ENCODE measurements around the gene DPP9. TPM values are rescaled to one million over a fixed set of nuclear protein-coding genes. Genes with fewer than 3 reads are reported as not detected.
"Not testable (repeated sequence)": the region's sequence is repeated elsewhere in the genome, so short reads cannot be mapped to it uniquely, and the experiment has no call there.

DPP9 gene
- total RNA-seq, 1 donor from 2014 or later: 95.8 TPM

DNA sequence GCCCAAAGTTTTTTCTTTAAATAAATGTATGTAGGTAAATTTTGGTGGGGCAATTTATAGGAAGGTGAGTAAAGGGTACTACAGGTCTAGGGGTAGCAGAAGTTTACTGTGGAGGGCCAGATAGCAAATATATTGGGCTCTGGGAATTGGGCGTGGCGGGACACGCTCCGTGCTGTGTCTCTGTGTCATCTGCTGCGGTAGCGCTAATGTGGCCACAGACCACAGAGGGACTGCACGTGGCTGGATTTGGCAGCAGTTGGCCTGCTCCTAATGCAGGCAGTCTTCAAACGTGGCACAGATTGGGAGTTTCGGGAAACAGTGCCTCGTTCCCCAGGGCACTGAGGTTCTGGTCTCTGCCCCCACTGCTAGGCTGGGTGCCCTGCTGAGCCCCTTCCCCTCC is 36.9 kb downstream of the DPP9 start:
- no peak for DNase-seq (ENCODE audit: low spot score)
- H3K9me3 Mint-ChIP-seq: no peaks in the 10 kb centered on the region
- intact Hi-C loops (cut with micrococcal nuclease): no loop called here
- no peaks in the 10 kb centered on the region for H3K4me1 Mint-ChIP-seq (ENCODE audit: low read depth)
- no peak overlapping the region for H3K27ac Mint-ChIP-seq
- no peak overlapping the region for H3K4me3 Mint-ChIP-seq
- peaks cover 14% of the 10 kb centered on the region for H3K36me3 Mint-ChIP-seq (ENCODE audit: low read depth)
- H3K27me3 Mint-ChIP-seq (ENCODE audit: insufficient read depth): no peaks in the 10 kb centered on the region

DNA sequence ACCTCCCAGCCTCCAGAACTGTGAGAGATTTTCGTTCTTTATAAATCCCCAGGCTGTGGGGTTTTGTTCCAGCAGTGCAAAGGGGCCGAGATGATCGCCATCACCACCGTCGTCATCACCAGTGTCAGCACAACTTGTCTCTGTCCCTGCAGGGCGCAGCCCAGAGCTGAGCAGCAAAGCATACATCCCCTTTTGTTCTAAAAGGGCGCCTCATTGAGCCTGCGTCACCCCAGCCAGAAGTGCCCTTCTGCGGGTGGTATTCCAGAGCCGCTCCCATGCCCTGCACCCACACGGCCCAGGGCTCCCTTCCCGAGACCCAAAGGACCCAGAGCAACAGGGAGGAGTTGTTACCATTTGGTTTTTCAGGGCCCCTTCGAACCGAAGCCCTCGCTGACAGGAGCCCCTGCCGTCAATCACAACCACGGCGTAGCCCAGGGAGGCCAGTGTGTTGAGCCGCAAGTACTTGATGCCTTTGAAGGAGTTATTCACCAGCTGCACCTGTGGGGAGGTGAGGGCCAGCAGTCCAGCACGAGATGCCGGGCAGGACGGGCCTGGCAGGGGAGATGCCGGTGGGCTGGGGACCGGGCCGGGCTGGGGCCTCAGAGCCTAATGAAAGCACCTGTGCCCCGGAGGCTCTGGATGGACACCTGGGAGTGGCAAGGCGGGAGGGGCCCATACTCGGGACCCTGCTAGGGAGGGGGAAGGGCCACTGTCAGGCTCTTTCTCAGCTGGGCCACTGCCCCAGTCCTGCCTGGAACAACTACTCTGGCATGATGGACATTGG is 39.1 kb downstream of the DPP9 start:
- no peak overlapping the region for H3K27ac Mint-ChIP-seq

DNA sequence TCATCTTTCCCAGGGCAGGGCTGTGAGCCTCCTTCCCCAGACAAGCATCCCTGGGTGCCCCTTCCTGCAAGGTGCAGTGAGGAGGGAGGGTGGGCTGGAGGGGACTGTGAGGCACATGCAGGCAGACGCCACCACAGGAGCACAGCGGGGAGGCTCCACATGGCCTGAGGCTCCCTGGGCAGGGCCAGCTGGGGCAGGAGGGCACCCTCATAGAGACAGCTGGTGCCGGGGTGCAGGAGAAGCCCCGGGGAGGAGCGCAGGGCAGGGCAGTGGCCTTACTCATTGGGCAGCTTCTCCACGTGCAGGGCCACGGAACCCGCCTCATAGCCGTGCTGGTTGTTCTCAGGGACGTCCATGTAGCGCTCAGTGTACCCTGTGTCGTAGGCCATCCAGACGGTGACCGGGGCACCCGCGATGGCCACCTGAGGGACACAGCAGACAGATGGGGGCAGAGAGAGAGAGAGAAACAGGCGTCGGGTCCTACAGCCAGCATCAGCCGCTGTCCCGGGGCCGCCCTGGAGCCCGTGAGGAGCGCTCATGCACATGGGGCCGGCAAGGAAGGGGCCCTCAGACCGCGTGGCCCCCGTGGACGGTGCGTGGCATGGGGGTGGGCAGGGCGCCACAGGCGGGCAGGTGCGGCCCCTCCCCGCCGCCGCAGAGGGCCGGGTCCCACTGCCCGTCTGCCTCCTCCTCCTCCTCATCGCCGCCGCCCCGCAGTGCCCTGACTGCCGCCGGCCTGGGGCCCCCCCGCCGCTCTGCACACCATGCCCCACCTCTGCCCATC is 41.0 kb downstream of the DPP9 start:
- H3K9me3 Mint-ChIP-seq: no peaks in the 10 kb centered on the region
- H3K27me3 Mint-ChIP-seq (ENCODE audit: insufficient read depth): no peaks in the 10 kb centered on the region
- DNase-seq (ENCODE audit: low spot score): no peak
- no peak overlapping the region for H3K4me3 Mint-ChIP-seq
- intact Hi-C loops (cut with micrococcal nuclease): no loop called here
- no peak overlapping the region for H3K27ac Mint-ChIP-seq
- H3K36me3 Mint-ChIP-seq (ENCODE audit: low read depth): peaks cover 18% of the 10 kb centered on the region
- H3K4me1 Mint-ChIP-seq (ENCODE audit: low read depth): no peaks in the 10 kb centered on the region

More for the DNA sequence above, 39.1 kb downstream of the DPP9 start:
- Mint-ChIP-seq H3K9me3 (no peaks in the 10 kb centered on the region), H3K36me3 (ENCODE audit: low read depth) (peaks cover 11% of the 10 kb centered on the region), H3K27me3 (ENCODE audit: insufficient read depth) (no peaks in the 10 kb centered on the region), H3K4me3 (no peak overlapping the region), H3K4me1 (ENCODE audit: low read depth) (no peaks in the 10 kb centered on the region)
- intact Hi-C loops (cut with micrococcal nuclease): no loop called here
- DNase-seq (ENCODE audit: low spot score): no peak

DNA sequence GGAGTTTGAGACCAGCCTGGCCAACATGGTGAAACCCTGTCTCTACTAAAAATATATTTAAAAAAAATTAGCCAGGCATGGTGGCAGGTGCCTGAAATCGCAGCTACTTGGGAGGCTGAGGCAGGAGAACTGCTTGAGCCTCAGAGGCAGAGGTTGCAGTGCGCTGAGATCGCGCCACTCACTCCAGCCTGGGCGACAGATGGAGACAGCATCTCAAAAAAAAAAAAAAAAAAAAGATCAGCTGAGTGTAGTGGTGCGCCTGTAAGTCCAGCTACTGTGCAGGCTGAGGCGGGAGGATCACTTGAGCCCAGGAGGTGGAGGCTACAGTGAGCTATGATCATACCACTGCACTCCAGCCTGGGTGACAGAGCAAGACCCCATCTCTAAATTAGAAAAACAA is 43.6 kb downstream of the DPP9 start:
- H3K4me3 Mint-ChIP-seq; H3K27me3 Mint-ChIP-seq (ENCODE audit: insufficient read depth); H3K9me3 Mint-ChIP-seq; H3K4me1 Mint-ChIP-seq (ENCODE audit: low read depth); H3K27ac Mint-ChIP-seq; intact Hi-C loops (cut with micrococcal nuclease); DNase-seq (ENCODE audit: low spot score): not testable (repeated sequence)
- H3K36me3 Mint-ChIP-seq (ENCODE audit: low read depth): peaks cover 18% of the 10 kb centered on the region

DNA sequence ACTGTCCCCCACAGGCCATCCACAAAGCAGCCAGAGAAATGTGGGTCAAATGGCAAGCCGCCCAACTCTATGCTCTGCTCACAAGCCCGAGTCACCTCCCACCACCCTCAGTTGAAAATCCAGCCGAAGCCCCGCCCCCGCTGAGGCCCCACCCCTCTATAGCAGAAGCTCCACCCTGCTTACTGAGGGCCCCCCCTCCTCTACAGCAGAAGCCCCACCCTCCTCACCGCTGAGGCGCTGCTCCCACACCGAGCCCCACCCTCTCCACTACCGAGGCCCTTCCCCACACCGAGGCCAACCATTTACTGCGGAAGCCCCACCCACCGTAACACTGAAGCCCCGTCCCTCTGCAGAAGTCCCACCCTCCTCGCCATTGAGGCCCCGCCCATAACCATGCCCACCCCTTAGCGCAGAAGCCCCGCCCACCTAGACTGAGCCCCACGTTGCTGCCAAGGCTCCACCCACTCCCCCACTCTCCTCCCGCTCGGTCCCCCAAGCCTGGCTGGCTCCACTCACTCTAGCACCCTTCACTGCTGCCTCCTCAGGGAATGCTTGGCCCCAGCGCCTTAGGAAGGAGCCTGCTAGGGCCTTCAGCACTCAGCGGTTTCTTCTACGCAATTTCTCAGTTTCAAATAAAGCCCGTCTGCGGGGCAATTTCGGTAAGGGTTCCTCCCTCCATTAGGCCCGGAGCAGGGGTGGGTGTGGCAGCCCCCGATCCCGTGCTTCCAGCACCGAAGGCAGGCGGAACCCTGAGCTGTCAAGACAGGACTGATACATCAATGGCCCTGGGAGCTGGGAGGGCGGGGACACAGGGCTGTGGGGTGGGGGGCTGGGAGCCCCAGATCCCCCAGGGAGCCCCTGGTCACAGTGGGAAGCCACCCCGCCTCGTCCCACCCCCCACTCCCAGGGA is 44.5 kb downstream of the DPP9 start:
- intact Hi-C loops (cut with micrococcal nuclease): loop anchor here (1.0 kb wide), 1 partner anchor 9 kb away; the partner anchor contains the start of gene MYDGF
- no peak overlapping the region for H3K4me3 Mint-ChIP-seq

DNA sequence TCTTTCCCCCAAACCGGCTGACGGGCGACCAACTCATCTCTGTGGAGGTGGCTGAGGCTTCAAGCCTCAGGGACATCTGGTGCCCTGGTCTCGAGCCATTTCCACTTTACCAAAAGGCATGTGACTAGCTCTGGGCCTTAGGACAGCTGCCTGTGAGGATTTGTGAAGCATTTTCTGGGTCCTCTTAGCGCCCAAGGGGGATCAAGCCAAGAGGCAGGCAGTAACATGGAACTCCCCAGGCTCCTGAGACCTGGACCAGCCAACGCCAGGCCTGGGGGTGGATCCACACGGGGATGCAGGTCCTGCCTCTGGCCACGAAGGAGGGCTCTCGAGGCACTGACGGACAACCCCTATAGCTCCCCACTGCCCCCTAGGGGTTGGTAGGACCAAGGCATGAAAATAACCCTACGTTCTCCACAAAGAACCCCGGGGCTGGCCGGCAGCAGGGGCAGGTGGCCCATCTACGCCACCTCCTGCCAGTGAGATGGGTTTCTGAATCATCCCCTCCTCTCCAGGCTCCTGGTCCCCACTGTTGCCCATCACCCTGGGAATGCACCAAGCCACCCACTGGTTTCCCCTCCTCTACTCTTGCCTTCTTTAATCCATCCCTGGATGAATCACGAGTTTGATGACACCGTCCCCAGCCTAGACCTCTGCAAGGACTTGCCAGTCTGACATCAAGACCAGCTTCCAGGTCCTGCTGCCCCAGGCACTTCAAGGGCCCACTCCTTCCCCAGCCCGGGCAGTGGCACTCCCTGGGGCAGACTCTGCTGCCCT is 46.5 kb downstream of the DPP9 start:
- intact Hi-C loops (cut with micrococcal nuclease): no loop called here
- Mint-ChIP-seq H3K4me1 (ENCODE audit: low read depth) (no peaks in the 10 kb centered on the region), H3K36me3 (ENCODE audit: low read depth) (peaks cover 8% of the 10 kb centered on the region), H3K27me3 (ENCODE audit: insufficient read depth) (no peaks in the 10 kb centered on the region), H3K27ac (no peak overlapping the region), H3K4me3 (no peak overlapping the region), H3K9me3 (no peaks in the 10 kb centered on the region)
- no peak for DNase-seq (ENCODE audit: low spot score)

More for the DNA sequence above, 44.5 kb downstream of the DPP9 start:
- no peak for DNase-seq (ENCODE audit: low spot score)
- H3K4me1 Mint-ChIP-seq (ENCODE audit: low read depth): no peaks in the 10 kb centered on the region
- H3K36me3 Mint-ChIP-seq (ENCODE audit: low read depth): peaks cover 18% of the 10 kb centered on the region
- no peaks in the 10 kb centered on the region for H3K9me3 Mint-ChIP-seq
- no peak overlapping the region for H3K27ac Mint-ChIP-seq
- no peaks in the 10 kb centered on the region for H3K27me3 Mint-ChIP-seq (ENCODE audit: insufficient read depth)

DNA sequence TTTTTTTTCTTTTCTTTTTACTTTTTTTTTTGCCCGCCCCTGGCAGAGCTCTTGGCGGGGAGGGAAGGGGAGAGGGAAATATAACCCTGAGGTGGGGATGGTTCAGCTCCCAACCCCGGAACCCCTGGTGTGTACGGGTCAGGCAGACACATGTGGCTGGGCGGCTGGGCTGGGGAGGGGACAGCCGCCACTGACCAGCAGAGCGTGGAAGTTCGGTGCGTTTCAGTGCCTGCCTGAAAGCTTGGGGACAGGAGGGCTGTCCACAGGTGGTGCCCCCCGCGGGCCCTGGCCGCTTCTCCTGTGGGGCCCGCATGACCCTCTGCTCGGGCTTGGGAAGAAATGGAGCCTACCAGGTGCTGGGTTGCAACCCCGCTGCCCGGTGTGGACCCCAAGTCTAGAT is 48.3 kb downstream of the DPP9 start:
- no peak for DNase-seq (ENCODE audit: low spot score)
- Mint-ChIP-seq H3K4me1 (ENCODE audit: low read depth) (no peaks in the 10 kb centered on the region), H3K9me3 (no peaks in the 10 kb centered on the region), H3K4me3 (no peak overlapping the region), H3K27me3 (ENCODE audit: insufficient read depth) (no peaks in the 10 kb centered on the region), H3K27ac (no peak overlapping the region), H3K36me3 (ENCODE audit: low read depth) (peaks cover 8% of the 10 kb centered on the region)
- intact Hi-C loops (cut with micrococcal nuclease): no loop called here

DNA sequence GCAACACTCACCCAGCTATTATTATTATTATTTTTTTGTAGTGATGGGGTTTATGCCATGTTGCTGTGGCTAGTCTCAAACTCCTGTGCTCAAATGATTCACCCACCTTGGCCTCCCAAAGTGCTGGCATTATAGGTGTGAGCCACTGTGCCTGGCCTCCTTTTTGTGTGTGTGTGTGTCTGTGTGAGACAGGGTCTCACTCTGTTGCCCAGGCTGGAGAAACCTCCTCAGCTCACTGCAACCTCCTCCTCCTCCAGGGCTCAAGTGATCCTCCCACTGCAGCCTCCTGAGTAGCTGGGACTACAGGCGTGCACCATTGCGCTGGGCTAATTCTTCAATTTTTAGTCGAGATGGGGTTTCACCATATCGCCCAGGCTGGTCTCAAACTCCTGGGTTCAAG is 49.9 kb downstream of the DPP9 start:
- H3K36me3 Mint-ChIP-seq (ENCODE audit: low read depth): peaks cover 9% of the 10 kb centered on the region
- intact Hi-C loops (cut with micrococcal nuclease): no loop called here
- no peaks in the 10 kb centered on the region for H3K4me1 Mint-ChIP-seq (ENCODE audit: low read depth)
- H3K27me3 Mint-ChIP-seq (ENCODE audit: insufficient read depth): no peaks in the 10 kb centered on the region
- no peak overlapping the region for H3K4me3 Mint-ChIP-seq
- DNase-seq (ENCODE audit: low spot score): no peak
- H3K9me3 Mint-ChIP-seq: no peaks in the 10 kb centered on the region
- no peak overlapping the region for H3K27ac Mint-ChIP-seq

DNA sequence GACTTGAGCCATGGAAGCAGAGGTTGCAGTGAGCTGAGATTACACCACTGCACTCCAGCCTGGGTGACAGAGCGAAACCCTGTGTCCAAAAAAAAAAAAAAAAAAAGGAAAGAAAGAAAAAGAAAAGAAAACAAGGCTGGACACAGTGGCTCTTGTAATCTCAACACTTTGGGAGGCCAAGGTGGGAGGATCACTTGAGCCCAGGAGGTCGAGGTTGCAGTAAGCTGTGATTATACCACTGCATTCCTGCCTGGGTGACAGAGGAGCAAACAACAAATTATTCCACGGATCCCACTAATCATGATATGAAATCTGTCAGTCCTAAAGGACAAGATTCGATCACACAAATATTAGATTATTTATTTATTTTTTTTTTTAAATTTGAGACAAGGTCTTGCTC is 50.4 kb downstream of the DPP9 start:
- no peak for DNase-seq (ENCODE audit: low spot score)
- peaks cover 4% of the 10 kb centered on the region for H3K4me1 Mint-ChIP-seq (ENCODE audit: low read depth)
- H3K4me3 Mint-ChIP-seq: no peak overlapping the region
- no peak overlapping the region for H3K27ac Mint-ChIP-seq
- intact Hi-C loops (cut with micrococcal nuclease): no loop called here
- no peaks in the 10 kb centered on the region for H3K9me3 Mint-ChIP-seq
- H3K36me3 Mint-ChIP-seq (ENCODE audit: low read depth): peaks cover 11% of the 10 kb centered on the region
- no peaks in the 10 kb centered on the region for H3K27me3 Mint-ChIP-seq (ENCODE audit: insufficient read depth)

DNA sequence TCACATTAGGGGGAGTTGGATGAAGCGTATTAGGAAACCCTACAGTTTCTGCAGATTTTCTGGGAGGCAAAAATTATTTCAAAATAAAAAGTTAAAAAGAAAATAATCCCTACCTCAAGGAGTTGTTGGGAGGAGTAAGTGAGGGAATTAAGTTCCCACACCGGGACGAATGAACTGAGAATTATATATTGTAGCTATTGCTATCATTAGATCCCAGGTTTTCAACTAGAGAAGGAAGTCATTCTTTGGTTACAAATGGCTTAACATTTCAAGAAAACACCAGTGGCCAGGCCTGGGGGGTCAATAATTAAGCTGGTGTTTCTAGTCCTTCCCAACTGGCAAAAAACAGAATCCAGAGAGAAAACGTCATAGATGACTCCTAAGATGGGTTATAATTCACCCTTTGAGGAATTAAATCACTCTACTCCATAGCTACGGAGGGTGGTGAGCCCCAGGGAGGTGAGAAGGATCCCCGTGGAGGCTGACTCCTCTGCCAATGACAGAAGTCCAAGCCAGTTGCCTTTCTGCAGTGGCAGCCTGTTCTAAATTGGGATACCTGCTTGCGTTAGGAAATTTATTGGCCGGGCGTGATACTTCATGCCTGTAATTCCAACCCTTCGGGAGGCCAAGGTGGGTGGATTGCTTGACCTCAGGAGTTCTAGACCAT is 52.3 kb downstream of the DPP9 start:
- Mint-ChIP-seq H3K9me3 (no peaks in the 10 kb centered on the region), H3K4me3 (peak overlapping the region; percentile 46), H3K36me3 (ENCODE audit: low read depth) (peaks cover 17% of the 10 kb centered on the region), H3K27me3 (ENCODE audit: insufficient read depth) (no peaks in the 10 kb centered on the region), H3K27ac (no peak overlapping the region), H3K4me1 (ENCODE audit: low read depth) (peaks cover 5% of the 10 kb centered on the region)
- intact Hi-C loops (cut with micrococcal nuclease): no loop called here
- DNase-seq (ENCODE audit: low spot score): no peak

DNA sequence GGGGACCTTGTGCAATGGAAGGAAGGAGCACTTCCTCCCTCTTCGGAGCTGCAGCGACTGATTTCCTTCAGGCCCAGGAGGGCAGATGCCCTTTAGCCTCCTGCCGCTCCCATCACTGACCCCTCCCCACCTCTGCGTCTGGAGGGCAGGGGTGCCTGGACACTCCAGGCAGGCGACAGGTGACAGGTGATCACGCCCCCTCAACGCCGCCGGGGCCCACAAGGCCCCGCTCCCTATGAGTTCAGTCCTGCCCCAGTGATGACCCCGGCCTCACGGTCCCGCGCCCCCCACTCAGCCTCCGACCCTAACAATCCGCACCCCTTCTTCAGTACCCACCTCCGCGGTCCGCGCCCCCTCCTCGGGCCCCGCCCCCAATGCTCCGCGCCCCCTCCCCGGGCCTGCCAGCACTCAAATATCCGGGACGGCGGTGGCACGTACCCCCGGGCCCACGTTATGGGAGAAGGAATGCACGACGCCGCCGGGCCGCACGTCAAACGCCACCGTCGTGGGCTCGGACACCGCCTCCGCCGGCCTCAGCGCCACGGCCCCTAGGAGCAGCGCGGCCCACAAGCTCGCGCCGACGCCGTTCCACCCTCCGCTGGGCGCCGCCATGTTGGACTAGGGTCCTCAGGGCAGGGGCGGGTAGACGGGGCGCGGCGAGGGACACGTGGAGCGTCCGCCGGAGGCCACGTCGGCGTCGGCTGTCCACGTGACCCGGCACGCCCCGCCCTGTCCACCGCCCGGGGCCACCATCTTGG is 53.7 kb downstream of the DPP9 start, which contains the start of gene MYDGF:
Gene MYDGF (minus strand): TSS at position 620 of the 758 bp plus-strand sequence. CDS start 8 bp downstream, at position 612.
- peaks cover 5% of the 10 kb centered on the region for H3K4me1 Mint-ChIP-seq (ENCODE audit: low read depth)
- H3K27me3 Mint-ChIP-seq (ENCODE audit: insufficient read depth): no peaks in the 10 kb centered on the region
- peak within 1 kb of the TSS; percentile 91 for H3K4me3 Mint-ChIP-seq
- no peaks in the 10 kb centered on the region for H3K9me3 Mint-ChIP-seq
- H3K36me3 Mint-ChIP-seq (ENCODE audit: low read depth): peaks cover 17% of the 10 kb centered on the region
- peak; percentile 91 for DNase-seq (ENCODE audit: low spot score)
- peak within 1 kb of the TSS; percentile 77 for H3K27ac Mint-ChIP-seq
- intact Hi-C loops (cut with micrococcal nuclease): loop anchor here (1.0 kb wide), 6 partner anchors 9 to 198 kb away; partner anchors contain the start of genes DPP9, FEM1A, HDGFL2 and PLIN3

Measured in activated T-helper 1 cell treated with anti-CD3 and anti-CD28 coated beads, Interleukin-12 subunit alpha, Interleukin-12 subunit beta, Interleukin-2, Interleukin-4 antibody, amounts not matched to agents 30 ng/mL and 10 ng/mL and 1 ng/mL, durations not matched to agents 14 hours and 24 hours and 36 hours (primary cell).